Measurements from ENCODE around the gene TANGO2.

The TANGO2 gene

GRCh38 chr22:20046730-20047129 is 25.8 kb downstream of the TANGO2 start:
- no peak for DNase-seq

GRCh38 chr22:20051927-20052308 is 31.0 kb downstream of the TANGO2 start:
- no peak for DNase-seq

GRCh38 chr22:20052309-20053259 is 31.7 kb downstream of the TANGO2 start:
- no peak for DNase-seq

GRCh38 chr22:20053407-20054033 is 32.6 kb downstream of the TANGO2 start:
- no peak for DNase-seq

- no peak for DNase-seq
Observed at GRCh38 chr22:20054034-20054427, 33.1 kb downstream of the TANGO2 start.

- no peak for DNase-seq
Observed at GRCh38 chr22:20054485-20054884, 33.6 kb downstream of the TANGO2 start.

- no peak for DNase-seq
Observed at GRCh38 chr22:20055144-20055543, 34.2 kb downstream of the TANGO2 start.

- DNase-seq: no peak
Observed at GRCh38 chr22:20055654-20056053, 34.7 kb downstream of the TANGO2 start.

- no peak for DNase-seq
Observed at GRCh38 chr22:20056161-20056560, 35.3 kb downstream of the TANGO2 start.

GRCh38 chr22:20056696-20057386 is 35.9 kb downstream of the TANGO2 start:
- no peak for DNase-seq

GRCh38 chr22:20057596-20058268 is 36.8 kb downstream of the TANGO2 start:
- no peak for DNase-seq

GRCh38 chr22:20058989-20059770 is 38.3 kb downstream of the TANGO2 start:
- no peak for DNase-seq

GRCh38 chr22:20060700-20061480 is 40.0 kb downstream of the TANGO2 start:
- DNase-seq: no peak

- no peak for DNase-seq
Observed at GRCh38 chr22:20061481-20061861, 40.6 kb downstream of the TANGO2 start.

GRCh38 chr22:20062043-20062765 is 41.3 kb downstream of the TANGO2 start:
- DNase-seq: no peak

- DNase-seq: no peak
Observed at GRCh38 chr22:20062766-20063083, 41.8 kb downstream of the TANGO2 start.

GRCh38 chr22:20063271-20064139 is 42.6 kb downstream of the TANGO2 start:
- DNase-seq: no peak

GRCh38 chr22:20064140-20064480 is 43.2 kb downstream of the TANGO2 start:
- DNase-seq: no peak

- no peak for DNase-seq
Observed at GRCh38 chr22:20064545-20065262, 43.8 kb downstream of the TANGO2 start.
